GF-D8 (cell line): ENCODE data around the gene EBF3.

ENCODE experiments used
- DNase-seq: peaks from one replicate; lab custom pipeline; 2025; lab: John Stamatoyannopoulos, UW

The EBF3 gene

DNA sequence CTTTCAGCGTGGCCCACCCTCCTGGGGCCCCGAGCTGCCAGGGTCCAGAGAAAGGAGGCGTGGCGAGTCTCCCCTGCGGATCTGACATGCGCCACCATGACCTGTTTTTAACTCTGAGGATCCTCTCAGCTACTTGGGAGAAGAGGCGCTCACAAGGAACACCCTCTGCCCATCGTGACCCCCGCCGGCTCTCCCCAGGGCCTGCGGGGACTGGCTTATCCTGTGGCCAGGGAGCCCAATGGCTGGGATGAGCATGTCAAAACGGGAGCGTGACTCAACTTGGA, 93.7 kb downstream of the EBF3 start:
- no peak for DNase-seq

DNA sequence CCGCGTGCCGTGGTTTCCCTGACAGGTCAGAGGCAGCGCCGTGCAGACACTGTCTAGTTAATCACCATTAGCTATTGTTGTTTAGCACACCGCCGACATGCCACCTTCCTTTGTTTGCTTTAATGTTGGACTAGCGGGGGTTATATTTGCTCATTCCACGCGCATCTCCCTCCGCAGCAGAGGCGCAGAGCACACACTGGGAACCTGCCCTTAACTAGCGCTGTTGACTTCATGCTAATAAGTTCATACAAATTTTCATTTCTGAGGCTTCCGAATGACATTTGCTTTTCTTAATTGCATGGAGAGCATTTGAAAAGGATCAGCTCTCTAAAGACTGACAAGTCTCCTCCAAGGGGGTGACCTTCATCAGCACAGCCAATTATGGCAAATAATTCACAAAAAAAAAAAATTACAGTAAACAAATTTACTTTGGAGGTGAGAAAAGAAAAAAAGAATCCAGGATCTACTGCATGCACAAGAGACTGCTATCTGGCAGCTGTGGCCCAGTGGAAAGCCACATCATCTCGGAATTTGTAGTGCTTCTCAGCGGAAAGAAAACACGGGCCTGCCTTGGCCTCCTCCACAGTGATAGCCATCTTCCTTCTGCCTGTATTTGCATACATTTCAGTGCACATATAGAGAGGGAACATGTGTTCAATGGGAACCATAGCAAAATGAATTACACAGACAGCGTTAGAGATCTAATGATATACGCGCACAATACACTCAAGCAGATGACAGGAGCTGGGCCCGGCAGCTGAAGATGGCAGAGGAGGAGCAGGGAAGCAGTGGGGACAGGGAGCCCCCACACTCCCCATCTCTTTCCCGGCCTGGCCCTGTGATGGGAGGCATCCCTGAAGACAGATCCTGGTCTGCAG, 94.2 kb downstream of the EBF3 start:
- DNase-seq: no peak

DNA sequence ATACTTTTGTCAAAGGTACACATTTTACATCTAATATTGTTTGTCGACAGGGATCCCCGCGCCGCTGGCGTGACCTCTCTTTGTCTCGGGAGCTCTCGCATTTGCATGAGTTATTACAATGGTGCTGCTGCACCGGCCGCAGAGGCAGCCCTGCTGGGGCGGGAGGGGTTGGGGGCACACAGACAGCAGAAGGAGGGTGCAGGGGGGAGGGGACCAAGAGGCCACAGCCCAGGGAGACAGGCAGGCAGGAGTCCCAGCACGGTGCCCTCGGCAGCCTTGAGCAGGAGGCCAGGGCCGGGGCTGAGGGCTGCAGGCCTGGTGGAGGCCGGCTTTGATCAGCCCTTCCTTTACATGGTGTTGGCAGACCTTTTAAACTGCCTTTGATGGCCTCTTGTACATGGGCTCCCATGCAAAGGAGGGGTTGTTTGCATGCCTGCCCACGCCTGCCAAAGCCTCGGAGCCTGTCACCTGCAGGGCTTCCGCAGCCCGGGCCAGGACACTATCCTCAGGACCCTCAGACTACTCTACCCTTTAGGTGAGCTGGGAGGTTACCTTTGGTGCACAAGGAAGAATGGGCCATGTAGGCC, 95.5 kb downstream of the EBF3 start:
- no peak for DNase-seq

DNA sequence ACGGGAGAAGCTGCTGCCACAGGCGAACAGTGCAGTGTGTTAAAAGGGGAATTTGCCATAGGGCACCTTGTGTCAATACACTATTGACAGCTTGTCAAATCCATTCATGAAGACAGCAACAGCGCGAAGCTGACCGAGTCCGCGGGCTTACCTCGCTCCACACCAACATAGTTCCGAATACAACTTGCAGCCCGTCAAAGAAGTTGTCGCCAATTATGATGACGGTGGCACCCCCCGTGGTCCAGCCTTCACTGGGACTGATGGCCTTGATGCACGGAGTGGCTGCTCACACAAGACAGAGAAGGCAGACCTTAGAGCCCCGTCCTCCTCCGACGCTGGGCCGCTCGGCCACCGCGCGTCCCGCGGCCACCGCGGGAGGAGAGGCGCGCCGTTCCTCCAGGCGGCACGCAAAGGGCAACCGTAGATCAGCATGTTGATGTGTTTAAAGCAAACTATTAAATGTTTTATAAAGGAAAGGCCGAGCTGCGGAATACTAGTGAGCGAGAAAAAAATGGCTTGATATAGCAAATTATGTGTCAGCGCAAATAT, 96.4 kb downstream of the EBF3 start:
- no peak for DNase-seq

DNA sequence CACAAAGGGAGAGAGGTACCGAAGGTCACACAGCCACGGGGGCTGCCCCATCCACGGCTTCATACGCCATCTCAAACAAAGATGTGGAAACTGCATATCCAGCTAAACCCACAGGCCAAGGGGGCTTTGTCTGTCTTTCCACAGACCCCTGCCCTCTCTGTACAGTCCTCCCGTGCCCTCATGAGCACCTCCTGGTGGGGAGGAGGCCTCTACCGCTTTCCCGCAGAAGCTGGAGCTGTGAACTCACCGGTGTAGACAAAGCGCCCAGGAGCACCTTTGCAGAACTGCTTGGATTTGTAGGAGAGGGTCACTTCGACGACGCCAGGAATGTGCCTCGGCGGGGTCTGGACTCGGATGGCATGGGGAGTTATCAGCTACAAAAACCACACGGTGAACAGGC, 97.2 kb downstream of the EBF3 start:
- DNase-seq: no peak

DNA sequence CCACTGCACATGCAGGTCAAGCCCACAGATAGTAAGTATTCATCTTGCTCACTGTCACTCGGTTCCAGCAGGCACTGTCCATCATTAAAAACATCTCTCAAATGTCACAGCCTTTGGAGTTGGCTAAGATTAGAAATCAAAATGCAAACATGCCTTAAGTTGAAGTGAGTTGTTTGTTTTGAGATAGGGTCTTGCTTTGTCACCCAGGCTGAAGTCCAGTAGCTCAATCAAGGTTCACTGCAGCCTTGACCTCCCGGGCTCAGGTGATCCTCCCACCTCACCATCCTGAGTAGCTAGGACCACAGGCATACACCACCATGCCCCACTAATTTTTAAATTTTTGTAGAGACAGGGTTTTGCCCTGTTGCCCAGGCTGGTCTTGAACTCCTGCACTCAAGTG, 98.1 kb downstream of the EBF3 start:
- DNase-seq: no peak

DNA sequence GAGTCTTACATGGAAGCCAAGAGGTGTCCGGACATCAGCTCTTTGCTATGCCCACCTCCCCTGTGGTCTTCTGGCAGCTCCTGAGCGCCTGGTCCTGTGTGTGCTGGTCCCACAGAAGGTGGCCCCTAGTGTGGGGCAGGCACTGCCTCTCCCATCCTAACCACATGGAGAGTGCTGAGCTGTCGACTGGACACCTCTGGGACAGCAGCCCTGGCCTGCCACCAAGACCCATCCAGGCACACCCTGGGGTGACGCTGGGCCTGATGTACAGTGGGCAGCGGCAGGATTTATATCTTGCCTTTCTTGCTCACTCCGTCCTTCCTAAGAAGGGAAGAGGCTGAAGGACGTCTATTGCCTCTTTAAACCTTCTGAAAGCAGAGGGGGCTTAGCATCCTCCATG, 98.7 kb downstream of the EBF3 start:
- no peak for DNase-seq

DNA sequence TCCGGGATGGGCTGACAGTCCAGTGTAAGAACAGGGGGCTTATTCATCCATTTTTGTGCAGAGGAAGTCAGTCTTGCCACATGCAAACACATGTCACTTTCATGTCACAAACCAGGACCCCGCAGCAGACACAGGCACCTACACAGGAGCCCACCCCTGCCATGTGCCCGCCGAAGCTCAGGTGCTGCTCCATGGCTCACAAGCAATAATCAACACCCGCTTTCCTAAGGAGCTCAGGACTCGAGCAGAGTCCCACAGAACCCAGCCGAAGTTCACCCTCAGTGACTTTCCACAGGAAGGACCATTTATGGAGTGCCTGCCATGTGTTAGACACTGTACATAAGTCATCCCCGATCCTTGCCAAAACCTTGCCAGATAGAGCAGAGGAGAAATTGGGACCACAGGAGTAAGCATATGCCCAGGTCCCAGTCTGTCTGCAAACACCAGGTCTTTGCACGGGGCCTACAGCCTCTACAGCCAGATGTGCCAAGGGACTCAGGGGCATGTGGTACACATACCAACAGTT, 99.4 kb downstream of the EBF3 start:
- DNase-seq: no peak

DNA sequence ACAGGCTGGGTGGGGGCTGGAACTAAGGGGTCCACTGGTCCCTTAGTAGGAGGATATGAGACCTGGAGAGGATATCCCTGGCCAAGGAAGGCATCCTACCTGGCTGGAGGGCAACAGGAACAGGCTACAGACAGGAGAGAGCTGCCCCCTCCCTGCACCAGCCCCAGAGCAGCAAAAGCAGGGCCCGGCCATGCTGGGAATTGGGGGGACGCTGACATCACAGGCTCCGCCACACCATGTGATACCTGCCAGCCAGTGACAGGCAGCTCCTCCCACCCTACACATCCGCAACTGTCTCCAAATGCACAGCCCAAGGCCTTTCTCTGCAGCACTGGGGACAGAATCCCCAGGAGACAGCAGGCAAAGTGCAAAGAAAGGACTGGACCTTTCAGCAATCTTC, 100.0 kb downstream of the EBF3 start:
- DNase-seq: no peak

DNA sequence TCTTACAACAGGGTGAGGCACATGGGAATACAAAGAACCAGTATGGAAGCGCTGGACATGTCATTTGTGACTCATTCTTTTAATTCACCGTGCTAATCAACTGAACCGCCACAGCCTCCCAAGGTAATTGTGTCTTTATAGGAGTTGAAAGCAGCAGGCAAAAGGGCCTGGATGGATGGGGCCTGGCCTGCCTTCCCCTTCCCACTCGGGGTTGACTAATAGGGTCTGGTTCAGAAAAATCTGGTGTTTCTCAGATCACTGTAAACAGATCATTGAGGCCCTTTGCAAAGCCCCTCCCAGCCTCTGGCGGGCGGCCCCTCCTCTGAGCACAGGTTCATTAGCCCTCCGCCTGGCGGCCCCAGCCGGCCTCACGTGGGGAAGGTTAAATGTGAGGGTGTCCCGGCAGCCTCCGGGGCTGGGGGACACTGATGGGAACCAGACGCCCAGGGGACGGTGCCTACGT, 100.8 kb downstream of the EBF3 start:
- no peak for DNase-seq

DNA sequence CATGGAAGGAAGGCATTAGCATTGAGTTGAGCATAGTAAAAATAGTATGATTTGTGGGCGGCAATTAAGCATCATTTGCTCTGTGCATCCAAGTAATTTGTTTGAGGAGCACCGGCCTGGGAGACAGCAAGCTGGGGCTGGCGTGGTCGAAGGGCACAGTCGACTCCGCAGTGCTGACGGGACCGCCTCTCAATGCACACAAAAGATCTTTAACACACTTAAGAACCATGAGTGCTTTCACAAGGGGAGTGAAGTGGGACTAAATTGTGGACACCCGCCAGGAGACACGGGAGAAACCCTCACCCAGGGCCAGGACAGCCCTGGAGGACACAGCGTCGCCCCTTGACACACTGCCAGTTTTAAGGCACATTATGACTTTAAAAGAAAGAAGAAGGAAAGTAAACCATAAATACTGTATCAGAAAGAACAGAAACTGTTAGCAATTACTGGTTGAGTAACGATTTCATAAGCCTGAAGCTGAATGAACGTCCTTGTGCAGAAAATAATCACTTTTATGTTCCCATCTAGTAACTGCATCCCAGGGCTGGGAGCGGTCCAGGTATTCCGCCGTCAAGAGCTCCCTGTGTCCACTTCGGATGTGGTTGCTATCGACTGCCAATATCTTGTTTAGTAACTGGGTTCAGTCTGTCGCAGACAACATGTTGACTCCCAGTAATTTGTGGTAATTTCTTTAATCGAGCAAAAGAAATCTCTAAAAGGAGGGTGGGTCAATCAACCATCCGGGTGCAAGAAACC, 102.1 kb downstream of the EBF3 start:
- no peak for DNase-seq

DNA sequence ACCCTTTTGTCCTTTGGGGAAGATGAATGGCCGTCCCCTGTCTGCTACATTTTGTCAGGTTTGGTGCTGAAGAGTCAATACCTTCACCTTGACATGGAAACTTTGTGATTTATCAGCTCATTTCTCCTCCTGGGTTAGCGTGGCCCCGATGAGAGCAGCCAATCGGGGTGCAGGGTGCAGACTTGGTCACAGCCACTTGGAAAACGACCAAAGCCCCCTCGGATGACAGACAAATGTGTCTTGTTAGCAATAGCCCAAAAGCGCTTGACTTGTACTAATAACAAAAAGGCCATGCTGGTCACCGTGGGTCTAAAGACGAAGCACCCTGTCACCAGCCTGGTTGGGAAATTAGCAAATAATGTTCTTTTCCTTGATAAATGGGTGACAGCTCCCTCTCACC, 103.7 kb downstream of the EBF3 start:
- no peak for DNase-seq

DNA sequence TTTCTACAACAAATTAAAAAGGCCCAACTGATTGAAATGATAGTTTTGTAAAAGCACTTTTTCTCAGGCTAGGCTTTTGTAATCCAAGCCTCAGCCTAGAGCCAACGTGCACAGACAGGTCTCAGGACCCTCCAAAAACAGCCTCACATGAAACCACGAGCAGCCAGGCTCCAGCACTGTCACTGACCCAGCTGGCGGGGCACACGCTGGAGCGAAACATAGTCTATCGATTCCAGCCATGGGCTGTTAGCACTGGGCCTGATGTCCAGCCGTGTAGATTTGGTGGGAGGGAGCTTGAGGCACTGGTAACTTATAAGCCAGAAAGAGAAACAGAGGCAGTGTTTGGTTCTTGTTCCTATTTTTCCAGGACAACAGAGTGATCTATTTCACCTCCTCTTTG, 104.5 kb downstream of the EBF3 start:
- DNase-seq: no peak

DNA sequence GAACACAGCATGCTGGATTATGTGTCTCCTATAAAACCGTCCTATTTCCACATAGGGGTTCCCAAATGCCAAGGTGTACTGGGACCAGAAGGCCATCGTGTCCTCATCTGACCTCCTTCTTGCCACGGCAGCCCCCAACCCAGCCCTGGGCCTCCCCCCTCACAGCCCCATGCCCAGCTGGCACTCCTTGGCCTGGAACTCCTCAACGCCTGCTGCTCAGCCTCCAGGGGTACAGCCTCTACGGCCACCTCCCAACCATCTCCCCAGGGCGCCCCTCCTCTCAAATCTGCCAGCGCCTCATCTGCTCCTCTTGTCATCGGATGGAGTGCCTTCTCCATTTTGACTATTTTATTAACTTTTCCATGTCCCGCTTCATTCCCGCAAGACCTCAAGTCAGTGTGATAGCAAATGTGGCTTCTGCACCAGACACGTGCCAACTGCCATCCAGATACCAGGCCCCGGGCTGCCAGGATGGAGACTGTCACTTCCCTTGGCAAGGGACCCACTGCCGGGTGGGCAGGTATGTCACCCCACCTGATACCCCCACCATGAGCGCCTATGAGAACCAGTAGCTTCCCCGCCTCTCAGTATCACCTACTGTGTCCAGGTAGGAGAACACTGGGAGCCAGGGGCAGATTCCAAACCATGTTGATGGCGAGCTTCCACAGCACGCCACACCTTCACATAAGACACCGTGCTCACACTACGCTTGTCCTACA, 106.7 kb downstream of the EBF3 start:
- DNase-seq: no peak

DNA sequence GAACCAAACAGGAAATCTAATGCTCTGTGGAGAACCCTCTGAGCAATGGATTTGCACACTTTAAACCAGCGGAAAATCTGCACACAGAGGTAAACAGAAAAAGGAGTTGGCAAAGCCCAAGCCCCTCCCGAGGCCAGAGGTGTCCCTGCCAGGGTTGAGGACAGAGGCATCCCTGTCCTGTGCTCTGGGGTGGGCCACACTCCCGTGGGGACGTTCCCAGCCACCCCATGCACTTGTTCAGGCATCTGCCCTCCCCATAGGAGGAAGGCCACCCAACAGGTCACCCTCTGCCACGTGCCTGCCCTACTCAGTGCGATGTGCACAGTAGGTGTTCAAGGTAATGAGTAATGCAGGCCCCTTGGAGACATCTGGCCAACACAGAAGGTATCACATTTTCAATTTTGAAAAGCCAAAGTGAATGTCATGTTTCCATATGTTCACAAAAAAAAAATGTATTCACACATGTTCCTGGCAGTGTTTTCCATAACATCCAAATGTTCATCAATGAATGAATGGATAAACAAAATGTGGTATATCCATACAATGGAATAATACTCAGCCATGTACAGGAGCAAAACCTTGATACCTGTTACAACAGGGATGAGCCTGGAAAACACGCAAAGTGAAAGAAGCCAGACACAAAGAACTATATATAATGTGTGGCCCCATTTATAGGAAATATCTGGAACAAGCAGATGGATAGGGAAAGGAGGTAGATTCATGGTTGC, 108.1 kb downstream of the EBF3 start:
- DNase-seq: no peak

DNA sequence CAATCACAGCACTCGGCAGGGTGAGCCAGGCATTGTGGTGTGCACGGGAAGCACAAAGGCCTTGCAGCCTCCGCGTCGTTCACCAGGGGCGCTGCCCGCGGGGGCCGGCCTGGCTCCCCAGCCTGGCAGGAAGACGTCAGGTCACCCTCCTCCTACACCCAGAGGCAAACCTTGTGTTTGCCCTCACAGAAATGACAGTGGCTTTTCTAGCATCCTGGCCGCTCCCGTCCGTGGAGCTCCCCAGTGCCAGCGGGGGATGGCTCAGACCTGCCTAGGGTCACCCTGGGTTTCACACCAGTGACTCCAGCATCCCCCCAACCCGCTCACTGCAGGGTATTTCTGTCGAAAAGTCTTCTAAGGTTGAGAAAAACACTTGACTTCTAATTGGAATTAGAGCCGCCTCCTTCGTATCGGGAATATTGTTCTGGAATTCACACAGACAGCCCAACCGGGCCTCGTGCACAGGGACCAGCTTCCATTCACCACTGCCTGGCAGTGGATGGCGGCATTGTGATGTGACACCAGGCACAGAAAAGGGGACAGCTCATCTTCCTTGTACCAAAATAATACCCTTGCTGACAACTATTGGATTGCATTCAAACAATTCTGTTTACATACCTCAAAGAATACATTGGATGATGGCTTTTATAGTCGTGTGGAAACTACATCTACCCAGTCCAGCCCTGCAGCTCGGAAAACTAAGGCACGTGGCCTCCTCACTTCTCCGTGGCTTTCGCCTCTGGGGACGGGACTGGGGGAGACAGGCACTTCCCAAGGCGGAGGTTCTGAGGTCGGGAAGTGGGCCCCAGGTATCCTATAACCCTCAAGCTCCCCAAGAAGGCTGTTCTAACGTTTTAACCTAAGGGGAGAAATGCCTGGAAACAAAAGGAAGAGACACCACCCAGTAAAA, 109.0 kb downstream of the EBF3 start:
- no peak for DNase-seq

DNA sequence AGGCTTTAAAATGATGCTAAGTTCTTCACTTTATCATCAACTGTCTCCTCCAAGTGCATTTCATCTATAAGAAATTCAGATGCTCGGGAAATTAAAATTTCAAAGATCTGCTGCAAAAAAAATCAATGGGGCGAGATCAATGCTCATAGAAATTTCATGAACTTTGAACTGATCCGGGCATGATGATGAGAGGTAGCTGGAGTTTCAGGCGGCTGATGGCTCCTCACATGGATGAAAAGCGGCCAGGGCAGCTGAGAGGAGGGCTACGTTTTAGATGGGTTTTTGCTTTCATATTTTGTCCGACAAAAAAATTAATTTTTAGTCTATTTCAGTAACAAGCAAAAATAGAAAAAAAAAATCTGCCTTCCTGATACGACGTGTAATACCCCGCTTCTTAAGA, 109.9 kb downstream of the EBF3 start:
- DNase-seq: no peak

DNA sequence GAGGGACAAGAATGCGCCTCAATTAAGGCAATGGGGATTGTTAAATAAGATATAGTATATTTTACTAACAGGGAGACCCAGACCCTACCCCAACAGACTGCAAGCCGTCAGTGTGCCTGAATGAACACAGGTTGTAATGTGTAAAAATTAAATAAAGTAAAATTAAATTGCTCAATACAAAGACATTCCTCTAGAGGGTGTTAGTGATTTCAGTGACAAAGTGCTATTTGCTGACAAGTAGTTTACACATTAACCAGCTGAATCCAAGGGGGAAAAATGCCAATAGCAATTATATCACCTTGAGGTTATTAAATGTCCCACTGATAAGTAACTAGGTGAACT, 110.5 kb downstream of the EBF3 start:
- DNase-seq: peak; percentile 10

DNA sequence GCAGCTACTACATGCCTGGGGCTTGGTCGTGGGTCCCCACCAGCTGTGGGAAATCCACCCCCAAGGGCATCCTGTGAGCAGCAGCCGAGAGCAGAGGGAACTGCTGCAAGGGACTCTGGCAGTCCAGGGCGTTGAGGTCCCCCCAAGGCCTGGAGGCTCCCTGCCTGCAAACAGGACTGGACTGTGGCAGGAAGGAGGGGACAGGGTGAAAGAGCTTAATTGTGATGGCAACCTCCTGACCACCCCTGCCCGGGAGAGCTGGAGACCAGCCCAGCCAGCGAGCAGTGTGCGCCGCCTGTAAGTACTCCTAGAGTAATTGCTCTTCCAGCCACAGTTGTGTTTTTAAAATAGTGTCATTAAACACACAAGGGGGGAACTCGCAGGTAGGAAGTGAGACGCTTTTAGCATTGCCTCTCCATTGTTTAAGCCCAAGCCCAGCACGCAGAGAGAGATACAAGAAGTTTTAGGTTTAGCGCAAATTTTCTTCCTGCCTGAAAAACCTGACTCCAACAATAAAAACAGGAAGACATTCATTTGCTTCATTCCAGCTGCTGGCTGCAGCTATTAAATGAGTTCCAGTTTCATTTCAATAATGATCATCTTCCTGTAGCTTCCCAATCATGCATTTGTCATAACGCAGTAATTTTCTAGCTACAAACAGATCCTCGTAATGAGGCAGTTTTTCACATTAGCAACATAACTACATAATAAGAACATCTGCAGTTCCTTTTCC, 111.1 kb downstream of the EBF3 start:
- DNase-seq: no peak
